HCT116 (cell line): Measurements from ENCODE around the gene CNST.

ENCODE experiments used
- EZH2phosphoT487 ChIP-seq: fragments of 200-600 bp; IDR thresholded peaks from 2 replicates; pipeline ENCODE4 v1.6.1; 2018; ENCODE audit warnings: antibody characterized with exemption, borderline replicate concordance
- MAX ChIP-seq: IDR thresholded peaks from 2 replicates; pipeline ENCODE4 v1.6.1; 2012
- POLR2A ChIP-seq: IDR thresholded peaks from 2 replicates; pipeline ENCODE4 v1.7.0; 2011; ENCODE audit warnings: borderline replicate concordance; ENCODE audit not compliant: insufficient read depth, insufficient read length; ENCODE audit errors: extremely low read depth
- POLR2AphosphoS5 ChIP-seq: IDR thresholded peaks from 2 replicates; pipeline ENCODE4 v1.6.1; 2011; ENCODE audit warnings: mild to moderate bottlenecking, low read depth, low read length, moderate library complexity
- SRF ChIP-seq: IDR thresholded peaks from 2 replicates; pipeline ENCODE4 v1.6.1; 2012; ENCODE audit warnings: low read depth
- YY1 ChIP-seq: IDR thresholded peaks from 2 replicates; pipeline ENCODE4 v1.6.1; 2011; ENCODE audit warnings: low read length, low read depth, moderate library complexity, mild to moderate bottlenecking; ENCODE audit not compliant: insufficient replicate concordance; ENCODE audit errors: extremely low read depth
- TF ChIP-seq, protein P1 (sequence below), 3 experiments: fragments of 200-600 bp in 1 of 3; sonication (generic) in 1 of 3; IDR thresholded peaks in 2 of 3; conservative IDR thresholded peaks in 1 of 3; 2 replicates each; pipeline ENCODE4 v1.5.1; 2012 to 2017; ENCODE audit warnings: low read depth in 2 of 3, low read length in 2 of 3, antibody characterized with exemption in 1 of 3, borderline replicate concordance in 1 of 3, control low read depth in 1 of 3, mild to moderate bottlenecking in 1 of 3, mixed read lengths in 1 of 3, mixed run types in 1 of 3, moderate library complexity in 1 of 3; ENCODE audit not compliant: insufficient read depth in 1 of 3

DNA sequence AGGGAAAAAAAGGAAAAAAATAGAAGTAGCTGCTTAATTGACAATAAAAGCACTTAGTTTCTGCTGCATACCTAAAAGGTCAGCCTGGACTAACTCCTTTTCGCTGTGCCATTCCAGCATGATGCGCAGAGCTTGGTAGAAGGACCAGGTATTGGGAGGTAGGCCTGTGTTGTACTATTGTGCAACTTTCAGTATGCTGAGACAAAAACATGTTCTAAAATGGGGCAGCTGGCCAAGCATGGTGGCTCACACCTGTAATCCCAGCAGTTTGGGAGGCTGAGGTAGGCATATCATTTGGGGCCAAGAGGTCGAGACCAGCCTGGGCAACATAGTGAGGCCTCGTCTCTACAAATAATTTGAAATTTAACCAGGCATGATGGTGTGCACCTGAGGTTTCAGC, 142.9 kb downstream of the CNST start:
- TF ChIP-seq, protein P1, sequence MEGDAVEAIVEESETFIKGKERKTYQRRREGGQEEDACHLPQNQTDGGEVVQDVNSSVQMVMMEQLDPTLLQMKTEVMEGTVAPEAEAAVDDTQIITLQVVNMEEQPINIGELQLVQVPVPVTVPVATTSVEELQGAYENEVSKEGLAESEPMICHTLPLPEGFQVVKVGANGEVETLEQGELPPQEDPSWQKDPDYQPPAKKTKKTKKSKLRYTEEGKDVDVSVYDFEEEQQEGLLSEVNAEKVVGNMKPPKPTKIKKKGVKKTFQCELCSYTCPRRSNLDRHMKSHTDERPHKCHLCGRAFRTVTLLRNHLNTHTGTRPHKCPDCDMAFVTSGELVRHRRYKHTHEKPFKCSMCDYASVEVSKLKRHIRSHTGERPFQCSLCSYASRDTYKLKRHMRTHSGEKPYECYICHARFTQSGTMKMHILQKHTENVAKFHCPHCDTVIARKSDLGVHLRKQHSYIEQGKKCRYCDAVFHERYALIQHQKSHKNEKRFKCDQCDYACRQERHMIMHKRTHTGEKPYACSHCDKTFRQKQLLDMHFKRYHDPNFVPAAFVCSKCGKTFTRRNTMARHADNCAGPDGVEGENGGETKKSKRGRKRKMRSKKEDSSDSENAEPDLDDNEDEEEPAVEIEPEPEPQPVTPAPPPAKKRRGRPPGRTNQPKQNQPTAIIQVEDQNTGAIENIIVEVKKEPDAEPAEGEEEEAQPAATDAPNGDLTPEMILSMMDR (IDR thresholded peaks at IDR 0.05 in 2 of 3, conservative IDR thresholded peaks at IDR 0.05 in 1 of 3; ENCODE audit: borderline replicate concordance in 1 of 3, insufficient read depth in 1 of 3, low read depth in 2 of 3, low read length in 2 of 3), result no peak
- no peak for TF ChIP-seq POLR2AphosphoS5
- TF ChIP-seq SRF, result no peak
- no peak for TF ChIP-seq YY1
- no peak for TF ChIP-seq EZH2phosphoT487
- no peak for TF ChIP-seq MAX
- TF ChIP-seq POLR2A, result no peak
